Adrenal gland (tissue), 12 donors: ENCODE results near the gene KLC3. TPM values are rescaled to one million over a fixed set of nuclear protein-coding genes. Genes with fewer than 3 reads are reported as not detected.

ENCODE experiments used
- DNase-seq, 7 donors: peaks; one replicate each; pipeline ENCODE4 v3.0.0-alpha.2; 2019 to 2020
- H3K27ac ChIP-seq, 5 donors: fragments of 200-600 bp; sonication (generic) in 4 of 5; 1 replicate in 3 of 5; 2 replicates in 2 of 5; pipeline versions ENCODE4 v1.5.1 to v1.8.0; 2016 to 2020; ENCODE audit warnings: mild to moderate bottlenecking in 1 of 5
- H3K27me3 ChIP-seq: fragments of 200-600 bp; 2 replicates; pipeline ENCODE4 v1.8.0; 2021
- H3K36me3 ChIP-seq, 2 donors: fragments of 200-600 bp; replicated peaks in 1 of 2; 1 replicate in 1 of 2; 2 replicates in 1 of 2; pipeline versions ENCODE4 v1.5.1 to v1.8.0; 2018 to 2022
- H3K4me1 ChIP-seq, 2 donors: fragments of 200-600 bp; replicated peaks in 1 of 2; 1 replicate in 1 of 2; 2 replicates in 1 of 2; pipeline versions ENCODE4 v1.5.1 to v1.8.0; 2018 to 2021
- H3K4me3 ChIP-seq, 4 donors: fragments of 200-600 bp; sonication (generic) in 3 of 4; one replicate each; pipeline ENCODE4 v1.5.1; 2016 to 2018
- H3K9me3 ChIP-seq, 3 donors: fragments of 200-600 bp; sonication (generic) in 1 of 3; replicated peaks in 1 of 3; 1 replicate in 2 of 3; 2 replicates in 1 of 3; pipeline versions ENCODE4 v1.5.1 to v1.8.0; 2016 to 2021
- POLR2A ChIP-seq, 2 donors: fragments of 450-650 bp; IDR thresholded peaks; one replicate each; pipeline ENCODE4 v1.6.1; 2017; ENCODE audit warnings: antibody characterized with exemption in 2 of 2, mild to moderate bottlenecking in 2 of 2, moderate library complexity in 1 of 2
- WGBS, 4 donors: extraction: QIAGEN DNeasy Blood & Tissue Kit in 2 of 4; methylation state at CpG; one replicate each; pipeline versions ENCODE4 v1.1.5 to v1.1.7; 2013 to 2017; 5-methylcytosine and 5-hydroxymethylcytosine counted together
- intact Hi-C, 2 donors: fragments of 100-400 bp; cut with DNase I; formaldehyde crosslinking; loops; one replicate each; pipeline versions ENCODE4 v1.14.1 to v1.15.0; 2022 to 2023
- polyA plus RNA-seq, 3 donors: library from polyadenylated mRNA; stranded (reverse); fragments of 200-250 nt in 2 of 3; fragments of 350-450 nt in 1 of 3; fragmentation: Illumina TruSeq in 1 of 3; extraction: RNeasy Lipid Tissue Mini Kit (QIAGEN cat#74804) in 1 of 3; gene quantifications; one replicate each; pipeline ENCODE4 v1.2.3, GENCODE V29; 2013 to 2014
- total RNA-seq, 9 donors: library from RNA; depleted of rRNA in 4 of 9; stranded (reverse); fragments of >200 nt in 4 of 9; fragments of 120-200 nt in 1 of 9; fragmentation: NEBNext Ultra II Directional in 1 of 9; extraction: Animal tissue kit (Norgen Biotek cat#: 25700) in 1 of 9; gene quantifications; one replicate each; pipeline versions ENCODE4 v1.1.0 to v1.2.4, GENCODE V29; 2013 to 2023
- TF ChIP-seq, protein P1 (sequence below), 6 experiments: fragments of 450-650 bp in 4 of 6; fragments of 200-600 bp in 2 of 6; sonication (generic) in 1 of 6; IDR thresholded peaks; 1 replicate in 5 of 6; 2 replicates in 1 of 6; pipeline versions ENCODE4 v1.5.1 to v1.8.0; 2016 to 2021; ENCODE audit warnings: antibody characterized with exemption in 6 of 6, mild to moderate bottlenecking in 2 of 6, moderate library complexity in 1 of 6
- donor health status: healthy with polysubstance abuse.
- donor health status: Bipolar disorder and iron deficiency.
- donor health status: DM: yes; HTN: yes; CAD: no.
- donor health status: DM: no; HTN: no; CAD: no.
- donor health status: DM: no; HTN: no; CAD: no.
- donor health status: DM: yes; HTN: yes; CAD: no.

Gene KLC3
- total and polyA plus RNA-seq, 12 donors = 0.16 to 0.30 (median 0.17) TPM; not detected in 7

GRCh38 chr19:45352062-45352461, 11.5 kb downstream of the KLC3 start:
- no peak for DNase-seq
- 88 to 97% (median 92%) methylated on average over 4 to 15 of the region's 15 CpGs for WGBS, 4 donors
- intact Hi-C loops = loop anchor here in 1 of 2 donors (10.0 kb wide), 1 partner anchor 337 kb away; no protein-coding TSS in a partner anchor
- Histone ChIP-seq H3K9me3 (no peaks in the 10 kb centered on the region), H3K27ac (no peak overlapping the region), H3K4me3 (no peak overlapping the region), H3K4me1 (no peaks in the 10 kb centered on the region), H3K36me3 (peaks cover 0 to 28% of the 10 kb centered on the region in 2 donors), H3K27me3 (no peaks in the 10 kb centered on the region)
- TF ChIP-seq, protein P1, sequence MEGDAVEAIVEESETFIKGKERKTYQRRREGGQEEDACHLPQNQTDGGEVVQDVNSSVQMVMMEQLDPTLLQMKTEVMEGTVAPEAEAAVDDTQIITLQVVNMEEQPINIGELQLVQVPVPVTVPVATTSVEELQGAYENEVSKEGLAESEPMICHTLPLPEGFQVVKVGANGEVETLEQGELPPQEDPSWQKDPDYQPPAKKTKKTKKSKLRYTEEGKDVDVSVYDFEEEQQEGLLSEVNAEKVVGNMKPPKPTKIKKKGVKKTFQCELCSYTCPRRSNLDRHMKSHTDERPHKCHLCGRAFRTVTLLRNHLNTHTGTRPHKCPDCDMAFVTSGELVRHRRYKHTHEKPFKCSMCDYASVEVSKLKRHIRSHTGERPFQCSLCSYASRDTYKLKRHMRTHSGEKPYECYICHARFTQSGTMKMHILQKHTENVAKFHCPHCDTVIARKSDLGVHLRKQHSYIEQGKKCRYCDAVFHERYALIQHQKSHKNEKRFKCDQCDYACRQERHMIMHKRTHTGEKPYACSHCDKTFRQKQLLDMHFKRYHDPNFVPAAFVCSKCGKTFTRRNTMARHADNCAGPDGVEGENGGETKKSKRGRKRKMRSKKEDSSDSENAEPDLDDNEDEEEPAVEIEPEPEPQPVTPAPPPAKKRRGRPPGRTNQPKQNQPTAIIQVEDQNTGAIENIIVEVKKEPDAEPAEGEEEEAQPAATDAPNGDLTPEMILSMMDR (IDR thresholded peaks at IDR 0.05) = no peak
- no peak for TF ChIP-seq POLR2A (IDR thresholded peaks at IDR 0.05)

DNA sequence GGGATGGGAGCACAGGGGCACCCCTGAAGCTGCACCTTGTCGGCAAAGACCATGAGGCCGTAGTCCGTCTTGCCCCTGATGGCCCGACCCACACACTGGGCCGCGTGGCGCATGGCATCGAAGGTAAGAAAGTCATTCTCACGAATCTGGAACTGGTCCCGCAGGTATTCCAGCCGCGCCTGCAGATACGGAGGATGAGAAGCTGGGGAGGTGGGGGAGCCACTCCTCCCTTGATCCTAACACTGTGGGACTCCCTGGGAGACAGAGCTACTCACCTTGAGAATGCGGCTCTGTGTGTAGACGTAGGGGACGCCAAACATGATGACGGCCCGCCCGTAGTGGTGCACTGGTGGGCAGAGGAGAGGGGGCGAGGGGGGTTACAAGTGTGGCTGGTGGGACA, 11.9 kb downstream of the KLC3 start:
- no peaks in the 10 kb centered on the region for H3K4me1 ChIP-seq
- H3K4me3 ChIP-seq = no peak overlapping the region
- H3K27ac ChIP-seq = no peak overlapping the region
- no peak for DNase-seq
- WGBS, 4 donors = 93 to 98% (median 94%) methylated on average over 8 to 20 of the region's 20 CpGs
- H3K27me3 ChIP-seq = no peaks in the 10 kb centered on the region
- peaks cover 0 to 28% of the 10 kb centered on the region in 2 donors for H3K36me3 ChIP-seq
- intact Hi-C loops = loop anchor here in 1 of 2 donors (10.0 kb wide), 1 partner anchor 338 kb away; no protein-coding TSS in a partner anchor
- no peak for TF ChIP-seq POLR2A (IDR thresholded peaks at IDR 0.05)
- TF ChIP-seq, protein P1 (IDR thresholded peaks at IDR 0.05) = no peak
- no peaks in the 10 kb centered on the region for H3K9me3 ChIP-seq

- H3K27me3 ChIP-seq = no peaks in the 10 kb centered on the region
- no peak for DNase-seq
- H3K36me3 ChIP-seq = peaks cover 0 to 28% of the 10 kb centered on the region in 2 donors
- 89 to 97% (median 93%) methylated on average over 13 to 20 of the region's 20 CpGs for WGBS, 4 donors
- H3K27ac ChIP-seq = no peak overlapping the region
- TF ChIP-seq POLR2A (IDR thresholded peaks at IDR 0.05) = no peak
- TF ChIP-seq, protein P1 (IDR thresholded peaks at IDR 0.05) = no peak
- intact Hi-C loops = loop anchor here in 1 of 2 donors (10.0 kb wide), 1 partner anchor 338 kb away; no protein-coding TSS in a partner anchor
- H3K4me3 ChIP-seq = no peak overlapping the region
- no peaks in the 10 kb centered on the region for H3K9me3 ChIP-seq
- H3K4me1 ChIP-seq = no peaks in the 10 kb centered on the region
These were observed 12.6 kb downstream of the KLC3 start for GRCh38 chr19:45352914-45353796.

DNA sequence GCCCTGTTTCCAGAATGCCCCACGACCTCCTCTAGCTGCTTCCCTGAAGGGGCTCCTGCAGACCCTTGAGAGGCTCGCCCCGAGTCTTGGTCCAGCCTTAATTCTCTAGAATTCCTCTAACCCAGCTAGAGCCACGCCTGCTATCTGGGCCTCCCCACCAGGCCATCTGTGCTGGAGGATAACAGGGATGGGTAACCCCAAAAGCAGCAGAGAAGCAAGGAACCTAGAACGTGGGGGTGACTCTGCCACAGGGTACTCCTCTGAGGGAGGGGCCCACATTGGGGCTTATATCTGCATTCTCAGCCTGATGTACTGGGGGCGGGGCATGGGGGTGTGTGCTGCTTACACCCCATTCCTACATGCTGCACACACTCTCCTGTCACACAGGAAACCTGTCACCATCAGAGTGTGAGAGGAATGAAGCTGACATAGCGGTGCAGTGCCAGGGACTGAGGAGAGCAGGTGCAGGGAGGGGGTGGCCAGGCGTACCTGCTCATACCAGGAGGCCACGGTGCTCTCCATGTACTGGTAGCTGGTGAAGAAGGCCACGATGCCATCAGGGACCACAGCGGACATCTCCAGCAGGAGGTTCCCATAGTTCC, 13.8 kb downstream of the KLC3 start:
- no peak overlapping the region for H3K4me3 ChIP-seq
- TF ChIP-seq, protein P1 (IDR thresholded peaks at IDR 0.05) = no peak
- TF ChIP-seq POLR2A (IDR thresholded peaks at IDR 0.05) = no peak
- no peak overlapping the region for H3K27ac ChIP-seq
- H3K36me3 ChIP-seq = peaks cover 0 to 30% of the 10 kb centered on the region in 2 donors
- WGBS, 4 donors = 94 to 97% (median 96%) methylated on average over 11 of the region's 11 CpGs
- no peaks in the 10 kb centered on the region for H3K27me3 ChIP-seq
- no peaks in the 10 kb centered on the region for H3K4me1 ChIP-seq
- intact Hi-C loops = loop anchor here in 1 of 2 donors (10.0 kb wide), 1 partner anchor 340 kb away; no protein-coding TSS in a partner anchor
- no peaks in the 10 kb centered on the region for H3K9me3 ChIP-seq
- DNase-seq = no peak
